HEK293 (cell line): ENCODE results near the gene PRCC.

Experiments
- CTCF ChIP-seq: fragments of 450-650 bp; formaldehyde crosslinking; IDR thresholded peaks from 2 replicates; pipeline ENCODE4 v1.5.1; 2016; ENCODE audit warnings: missing biosample characterization, missing genetic modification characterization
- FEZF1 ChIP-seq: fragments of 450-650 bp; formaldehyde crosslinking; IDR thresholded peaks from 2 replicates; pipeline ENCODE4 v1.5.1; 2016; ENCODE audit warnings: missing biosample characterization, missing genetic modification characterization
- HOXA7 ChIP-seq: sonication (generic); formaldehyde crosslinking; IDR thresholded peaks from 2 replicates; pipeline ENCODE4 v1.8.1; 2022; ENCODE audit warnings: missing genetic modification reagents, borderline replicate concordance
- PBX3 ChIP-seq: sonication (generic); formaldehyde crosslinking; IDR thresholded peaks from 2 replicates; pipeline ENCODE4 v1.8.1; 2022; ENCODE audit warnings: mild to moderate bottlenecking, moderate library complexity, missing genetic modification reagents
- PRDM4 ChIP-seq: fragments of 450-650 bp; formaldehyde crosslinking; IDR thresholded peaks from 2 replicates; pipeline ENCODE4 v1.5.1; 2017; ENCODE audit warnings: missing biosample characterization, missing genetic modification characterization
- SP2 ChIP-seq: fragments of 450-650 bp; formaldehyde crosslinking; IDR thresholded peaks from 2 replicates; pipeline ENCODE4 v1.5.1; 2016; ENCODE audit warnings: missing biosample characterization, missing genetic modification characterization
- YY1 ChIP-seq: fragments of 450-650 bp; formaldehyde crosslinking; IDR thresholded peaks from 2 replicates; pipeline ENCODE4 v1.5.1; 2018; ENCODE audit warnings: missing biosample characterization, missing genetic modification characterization
- ZBTB26 ChIP-seq: fragments of 450-650 bp; formaldehyde crosslinking; optimal IDR thresholded peaks from 2 replicates; pipeline ENCODE3; 2016; ENCODE audit warnings: missing biosample characterization, mild to moderate bottlenecking, missing genetic modification characterization
- ZNF174 ChIP-seq: fragments of 450-650 bp; formaldehyde crosslinking; IDR thresholded peaks from 2 replicates; pipeline ENCODE4 v1.5.0; 2017; ENCODE audit warnings: missing biosample characterization, mild to moderate bottlenecking, missing genetic modification characterization
- ZNF175 ChIP-seq: fragments of 450-650 bp; formaldehyde crosslinking; IDR thresholded peaks from 2 replicates; pipeline ENCODE4 v1.5.1; 2016; ENCODE audit warnings: missing biosample characterization, missing genetic modification characterization
- ZNF24 ChIP-seq: fragments of 450-650 bp; formaldehyde crosslinking; IDR thresholded peaks from 2 replicates; pipeline ENCODE4 v1.5.1; 2016; ENCODE audit warnings: missing biosample characterization, missing genetic modification characterization
- ZNF837 ChIP-seq: fragments of 450-650 bp; formaldehyde crosslinking; IDR thresholded peaks from 2 replicates; pipeline ENCODE4 v1.5.1; 2016; ENCODE audit warnings: missing biosample characterization, missing genetic modification characterization

- no peak for TF ChIP-seq CTCF (tag by site-specific recombination)
- no peak for TF ChIP-seq ZNF175 (tag by site-specific recombination)
- no peak for TF ChIP-seq PRDM4 (tag by site-specific recombination)
- TF ChIP-seq PBX3, result no peak
- no peak for TF ChIP-seq YY1 (tag by site-specific recombination)
- no peak for TF ChIP-seq FEZF1 (tag by site-specific recombination)
- TF ChIP-seq ZNF24, result no peak
- no peak for TF ChIP-seq HOXA7 (CRISPR knock-in tag)
- TF ChIP-seq ZBTB26 (tag by site-specific recombination), result no peak
- TF ChIP-seq ZNF174 (tag by site-specific recombination), result no peak
- TF ChIP-seq ZNF837, result no peak
- no peak for TF ChIP-seq SP2 (tag by site-specific recombination)
These were observed 11.8 kb upstream of the PRCC start for GRCh38 chr1:156755527-156755950.
